22Rv1 (cell line): ENCODE data around the gene GPATCH8.
A peak's percentile ranks its signal among the peaks of the same experiment; 100 is the strongest.
"Not testable (repeated sequence)": the region's sequence is repeated elsewhere in the genome, so short reads cannot be mapped to it uniquely, and the experiment has no call there.

Experiments used
- ZFX ChIP-seq: fragments of 450-650 bp; IDR thresholded peaks from 2 replicates; pipeline ENCODE4 v1.6.1; 2017; ENCODE audit warnings: antibody characterized with exemption, borderline replicate concordance
- TF ChIP-seq, protein P1 (sequence below): fragments of 450-650 bp; IDR thresholded peaks from 2 replicates; pipeline ENCODE4 v1.5.1; 2017; ENCODE audit warnings: mild to moderate bottlenecking

DNA sequence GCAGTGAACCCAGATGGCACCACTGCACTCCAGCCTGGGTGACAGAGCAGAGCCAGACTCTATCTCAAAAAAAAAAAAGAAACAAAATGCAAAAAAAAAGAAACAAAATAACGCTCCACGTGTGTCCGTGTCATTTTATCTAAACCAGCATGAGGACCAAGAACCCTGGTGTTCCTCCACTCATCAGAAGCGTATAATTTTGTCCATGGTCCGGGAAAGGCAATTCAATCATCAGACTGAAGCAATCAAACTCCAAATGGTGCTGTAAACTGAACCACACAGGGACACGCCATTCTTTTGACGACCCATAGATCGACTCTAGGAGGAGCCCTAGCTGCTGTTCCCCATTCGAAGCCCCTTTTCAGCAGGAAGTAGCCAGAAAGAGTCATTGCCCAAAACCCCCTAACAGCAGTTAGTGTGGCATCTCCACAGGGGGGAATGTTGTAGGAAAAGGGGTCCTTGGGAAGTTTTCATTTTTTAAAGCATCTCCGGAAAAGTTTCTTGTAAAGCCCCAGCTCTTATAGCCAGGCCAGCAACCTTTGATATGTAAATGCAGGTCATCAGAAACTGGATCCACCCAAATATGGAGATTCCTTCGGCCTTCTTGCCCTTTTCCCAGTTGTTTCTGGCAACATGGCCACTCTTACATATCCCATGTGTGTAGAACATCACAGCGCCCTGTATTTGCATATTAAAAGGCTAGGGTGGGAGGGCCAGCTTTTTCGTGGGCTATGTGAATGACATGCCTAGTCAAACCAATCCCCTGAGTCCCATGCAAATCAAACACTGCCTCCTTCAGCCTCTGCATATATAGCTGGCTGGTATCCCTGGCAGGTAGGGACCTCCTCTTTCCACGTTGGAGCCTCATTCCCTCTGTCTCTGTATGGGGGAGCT lies 8.3 kb upstream of the GPATCH8 start:
- TF ChIP-seq, protein P1, sequence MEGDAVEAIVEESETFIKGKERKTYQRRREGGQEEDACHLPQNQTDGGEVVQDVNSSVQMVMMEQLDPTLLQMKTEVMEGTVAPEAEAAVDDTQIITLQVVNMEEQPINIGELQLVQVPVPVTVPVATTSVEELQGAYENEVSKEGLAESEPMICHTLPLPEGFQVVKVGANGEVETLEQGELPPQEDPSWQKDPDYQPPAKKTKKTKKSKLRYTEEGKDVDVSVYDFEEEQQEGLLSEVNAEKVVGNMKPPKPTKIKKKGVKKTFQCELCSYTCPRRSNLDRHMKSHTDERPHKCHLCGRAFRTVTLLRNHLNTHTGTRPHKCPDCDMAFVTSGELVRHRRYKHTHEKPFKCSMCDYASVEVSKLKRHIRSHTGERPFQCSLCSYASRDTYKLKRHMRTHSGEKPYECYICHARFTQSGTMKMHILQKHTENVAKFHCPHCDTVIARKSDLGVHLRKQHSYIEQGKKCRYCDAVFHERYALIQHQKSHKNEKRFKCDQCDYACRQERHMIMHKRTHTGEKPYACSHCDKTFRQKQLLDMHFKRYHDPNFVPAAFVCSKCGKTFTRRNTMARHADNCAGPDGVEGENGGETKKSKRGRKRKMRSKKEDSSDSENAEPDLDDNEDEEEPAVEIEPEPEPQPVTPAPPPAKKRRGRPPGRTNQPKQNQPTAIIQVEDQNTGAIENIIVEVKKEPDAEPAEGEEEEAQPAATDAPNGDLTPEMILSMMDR, result peak; percentile 45
- TF ChIP-seq ZFX, result not testable (repeated sequence)
